Bronchial epithelial cell (primary cell): ENCODE data around the gene DPT. TPM values are rescaled to one million over a fixed set of nuclear protein-coding genes. Genes with fewer than 3 reads are reported as not detected.

ENCODE experiments used
- DNase-seq: peaks from one replicate; pipeline ENCODE4 v3.0.0-alpha.2; 2010; ENCODE audit warnings: low read depth
- FAIRE-seq: peaks from 2 replicates; lab custom pipeline; 2011; peaks lifted over from hg19 to GRCh38; lab: Jason Lieb, UNC
- H3K27me3 ChIP-seq: 2 replicates; pipeline ENCODE4 v1.5.1; 2011; ENCODE audit warnings: low read length; ENCODE audit not compliant: control insufficient read depth, insufficient read depth
- H3K36me3 ChIP-seq: 2 replicates; pipeline ENCODE4 v1.5.1; 2011; ENCODE audit warnings: low read length; ENCODE audit not compliant: control insufficient read depth, insufficient read depth
- H3K4me3 ChIP-seq: 2 replicates; pipeline ENCODE4 v1.5.1; 2011; ENCODE audit warnings: mild to moderate bottlenecking, low read depth, low read length, control low read depth
- total RNA-seq: library from RNA; depleted of rRNA; stranded (reverse); fragments of >200 nt; gene quantifications from 2 replicates; pipeline ENCODE4 v1.2.1, GENCODE V29; 2014
- TF ChIP-seq, protein P1 (sequence below): IDR thresholded peaks from 2 replicates; pipeline ENCODE4 v1.5.1; 2011; ENCODE audit warnings: mild to moderate bottlenecking, moderate library complexity, low read length, control low read depth, inconsistent platforms; ENCODE audit not compliant: insufficient read depth, severe bottlenecking

The DPT gene
- total RNA-seq, 1 donor from 2014 or later, result not detected

DNA sequence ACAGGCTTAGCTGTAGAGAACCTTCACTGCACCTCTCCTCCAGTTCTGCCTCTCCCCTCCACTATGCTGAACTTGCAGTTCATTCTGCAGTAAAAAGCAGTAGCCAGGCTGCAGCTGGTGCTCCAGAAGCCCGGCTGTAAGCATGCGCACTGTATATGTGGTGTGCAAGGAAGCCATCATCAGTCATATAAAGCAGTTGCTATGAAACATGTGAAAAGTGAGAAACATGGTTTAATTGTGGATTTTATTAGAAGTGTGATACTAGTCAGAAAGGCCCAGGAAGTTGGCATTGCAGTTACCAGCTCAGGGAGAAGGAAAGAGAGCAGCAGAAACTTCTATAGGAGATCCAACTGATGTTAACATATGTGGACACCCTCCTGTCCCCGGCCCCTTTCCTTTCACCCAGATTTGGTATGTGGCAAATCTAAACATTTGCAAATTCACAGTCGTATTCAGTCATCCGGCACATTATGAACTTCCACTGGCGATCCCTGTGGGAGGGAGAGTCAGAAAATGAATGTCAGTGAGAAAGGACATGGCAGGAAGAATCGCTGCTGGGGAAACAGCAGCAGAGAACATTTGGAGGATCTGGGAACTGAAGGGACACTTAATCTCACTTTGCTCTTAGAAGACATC is 32.8 kb downstream of the DPT start:
- Histone ChIP-seq H3K27me3 (no peaks in the 10 kb centered on the region), H3K4me3 (no peak overlapping the region), H3K36me3 (no peaks in the 10 kb centered on the region)
- DNase-seq, result no peak
- no peak for FAIRE-seq
- TF ChIP-seq, protein P1, sequence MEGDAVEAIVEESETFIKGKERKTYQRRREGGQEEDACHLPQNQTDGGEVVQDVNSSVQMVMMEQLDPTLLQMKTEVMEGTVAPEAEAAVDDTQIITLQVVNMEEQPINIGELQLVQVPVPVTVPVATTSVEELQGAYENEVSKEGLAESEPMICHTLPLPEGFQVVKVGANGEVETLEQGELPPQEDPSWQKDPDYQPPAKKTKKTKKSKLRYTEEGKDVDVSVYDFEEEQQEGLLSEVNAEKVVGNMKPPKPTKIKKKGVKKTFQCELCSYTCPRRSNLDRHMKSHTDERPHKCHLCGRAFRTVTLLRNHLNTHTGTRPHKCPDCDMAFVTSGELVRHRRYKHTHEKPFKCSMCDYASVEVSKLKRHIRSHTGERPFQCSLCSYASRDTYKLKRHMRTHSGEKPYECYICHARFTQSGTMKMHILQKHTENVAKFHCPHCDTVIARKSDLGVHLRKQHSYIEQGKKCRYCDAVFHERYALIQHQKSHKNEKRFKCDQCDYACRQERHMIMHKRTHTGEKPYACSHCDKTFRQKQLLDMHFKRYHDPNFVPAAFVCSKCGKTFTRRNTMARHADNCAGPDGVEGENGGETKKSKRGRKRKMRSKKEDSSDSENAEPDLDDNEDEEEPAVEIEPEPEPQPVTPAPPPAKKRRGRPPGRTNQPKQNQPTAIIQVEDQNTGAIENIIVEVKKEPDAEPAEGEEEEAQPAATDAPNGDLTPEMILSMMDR, result no peak

DNA sequence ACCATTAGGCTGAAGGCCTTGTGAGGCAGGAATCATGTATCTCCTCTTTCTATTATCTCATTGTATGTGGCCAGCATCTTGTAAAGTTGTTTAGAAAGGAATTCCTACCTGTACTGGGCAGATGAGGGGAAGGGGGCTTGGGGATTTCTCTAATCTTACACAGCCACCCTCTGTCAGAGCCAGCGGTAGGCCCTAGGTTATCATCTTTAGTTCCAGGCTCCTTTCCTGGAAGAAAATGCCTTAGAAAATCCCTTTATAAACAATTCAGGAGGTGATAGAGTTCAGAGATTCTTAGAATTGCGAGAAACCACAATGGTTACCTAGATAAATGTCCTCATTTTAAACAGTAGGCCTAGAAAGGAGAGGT is 35.2 kb downstream of the DPT start:
- TF ChIP-seq, protein P1, result no peak
- DNase-seq, result no peak
- no peak overlapping the region for H3K4me3 ChIP-seq
- H3K36me3 ChIP-seq, result no peaks in the 10 kb centered on the region
- no peaks in the 10 kb centered on the region for H3K27me3 ChIP-seq
- no peak for FAIRE-seq

DNA sequence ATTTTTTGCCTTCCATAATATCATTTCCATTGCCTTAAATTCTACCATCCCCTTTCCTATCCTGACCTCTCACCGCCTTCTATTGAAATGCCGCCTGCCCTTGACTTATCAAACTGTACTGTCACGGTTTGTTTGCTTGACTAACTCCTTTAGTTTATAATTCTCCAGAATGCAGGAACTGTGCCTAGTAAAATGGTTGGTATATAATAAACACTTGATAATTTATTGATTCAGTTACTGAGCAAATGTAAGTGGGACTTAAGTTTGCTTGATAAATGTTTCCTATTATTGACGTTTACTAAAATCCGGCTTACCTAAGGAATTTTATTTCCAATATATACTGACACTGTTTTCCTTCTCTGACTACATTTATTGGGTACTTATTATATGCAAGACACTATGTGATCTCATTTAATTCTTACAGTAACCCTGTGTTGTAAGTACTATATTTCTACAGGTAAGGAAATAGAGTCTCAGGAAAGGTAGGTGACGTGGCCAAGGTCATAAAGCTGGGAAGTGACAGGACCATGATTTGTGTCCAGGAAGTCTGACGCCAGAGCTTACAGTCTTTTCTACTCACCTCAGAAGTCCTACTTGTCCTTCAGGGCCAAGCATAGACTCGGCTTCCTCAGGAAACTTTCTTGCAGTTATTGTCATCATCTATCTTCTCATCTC is 35.7 kb downstream of the DPT start:
- FAIRE-seq (no peak), DNase-seq (no peak)
- TF ChIP-seq, protein P1, result no peak
- Histone ChIP-seq H3K27me3 (no peaks in the 10 kb centered on the region), H3K4me3 (no peak overlapping the region), H3K36me3 (no peaks in the 10 kb centered on the region)

DNA sequence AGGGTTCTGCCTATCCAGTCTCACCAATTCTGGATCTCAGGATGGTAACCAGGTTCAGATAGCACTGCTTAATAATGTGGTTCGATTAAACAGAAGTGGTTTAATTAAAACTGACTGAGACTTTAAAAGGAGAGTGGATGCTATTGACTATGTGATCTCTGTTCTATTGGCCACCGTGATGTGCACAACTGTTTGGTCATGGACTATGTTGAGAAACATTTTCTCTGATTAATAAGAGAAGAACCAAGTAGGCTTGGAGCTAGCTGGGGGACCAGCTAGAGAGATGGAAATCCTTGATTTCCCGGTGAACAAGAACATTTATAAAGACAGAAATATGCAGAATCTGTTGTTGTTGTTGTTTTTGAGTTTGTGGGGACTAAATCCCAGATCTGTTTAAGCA is 36.5 kb downstream of the DPT start:
- FAIRE-seq (no peak), DNase-seq (no peak)
- Histone ChIP-seq H3K36me3 (no peaks in the 10 kb centered on the region), H3K4me3 (no peak overlapping the region), H3K27me3 (no peaks in the 10 kb centered on the region)
- TF ChIP-seq, protein P1, result no peak

DNA sequence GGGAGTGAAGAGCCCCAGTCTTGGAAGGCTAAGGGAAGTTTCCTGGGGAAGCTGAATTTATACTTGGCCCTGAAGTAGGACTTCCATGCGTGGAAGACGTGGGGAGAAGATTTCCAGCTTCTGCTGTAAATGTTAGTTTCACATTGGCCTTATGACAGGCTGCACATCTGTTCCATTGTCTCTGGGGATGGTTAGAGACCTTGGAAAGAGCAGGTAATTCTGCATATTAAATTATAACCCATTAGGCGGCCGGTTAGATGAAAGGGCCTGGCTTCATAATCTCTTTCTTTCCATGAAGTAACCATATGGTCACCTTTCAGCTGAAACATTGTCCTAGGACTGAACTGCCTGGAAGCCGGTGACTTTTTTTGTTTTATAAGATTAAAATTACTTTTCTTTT is 37.5 kb downstream of the DPT start:
- H3K27me3 ChIP-seq, result no peaks in the 10 kb centered on the region
- FAIRE-seq, result no peak
- TF ChIP-seq, protein P1, result no peak

More for the DNA sequence above, 37.5 kb downstream of the DPT start:
- DNase-seq, result no peak
- H3K36me3 ChIP-seq, result no peaks in the 10 kb centered on the region
- no peak overlapping the region for H3K4me3 ChIP-seq
